MM.1S (cell line): ENCODE results near the gene FBXL19.

Experiments used
- DNase-seq: peaks from one replicate; pipeline ENCODE4 v3.0.0-alpha.2; 2015
- H2AFZ ChIP-seq: fragments of 300-600 bp; sonication (generic); 2 replicates; pipeline ENCODE4 v1.6.0; 2016; ENCODE audit warnings: antibody characterized with exemption, low read length
- H3F3A ChIP-seq: fragments of 300-600 bp; sonication (generic); 2 replicates; pipeline ENCODE4 v1.6.1; 2016; ENCODE audit warnings: mild to moderate bottlenecking, antibody characterized with exemption, low read length, moderate library complexity, mixed read lengths; ENCODE audit not compliant: insufficient read depth
- H3K27ac ChIP-seq: fragments of 300-600 bp; sonication (generic); 2 replicates; pipeline ENCODE4 v1.5.1; 2016; ENCODE audit warnings: mild to moderate bottlenecking, low read length
- H3K27me3 ChIP-seq: fragments of 300-600 bp; sonication (generic); replicated peaks from 2 replicates; pipeline ENCODE4 v1.6.0; 2016; ENCODE audit warnings: low read length; ENCODE audit not compliant: insufficient read depth
- H3K36me3 ChIP-seq: fragments of 300-600 bp; sonication (generic); replicated peaks from 2 replicates; pipeline ENCODE4 v1.6.1; 2016; ENCODE audit warnings: mild to moderate bottlenecking, low read length, mixed read lengths; ENCODE audit not compliant: insufficient read depth
- H3K4me1 ChIP-seq: fragments of 300-600 bp; sonication (generic); 2 replicates; pipeline ENCODE4 v1.6.1; 2016; ENCODE audit warnings: low read length, mixed read lengths
- H3K4me2 ChIP-seq: fragments of 300-600 bp; sonication (generic); 2 replicates; pipeline ENCODE4 v1.6.0; 2016; ENCODE audit warnings: low read depth, low read length
- H3K4me3 ChIP-seq: fragments of 300-600 bp; sonication (generic); 2 replicates; pipeline ENCODE4 v1.5.1; 2016; ENCODE audit warnings: low read length, mixed read lengths
- H3K79me2 ChIP-seq: fragments of 300-600 bp; sonication (generic); 2 replicates; pipeline ENCODE4 v1.6.1; 2016; ENCODE audit warnings: mixed run types, low read length, mixed read lengths
- H3K9ac ChIP-seq: fragments of 300-600 bp; sonication (generic); 2 replicates; pipeline ENCODE4 v1.6.1; 2016; ENCODE audit warnings: low read length, mixed read lengths
- H3K9me2 ChIP-seq: fragments of 300-600 bp; sonication (generic); replicated peaks from 2 replicates; pipeline ENCODE4 v1.6.1; 2016; ENCODE audit warnings: mild to moderate bottlenecking, low read length, mixed read lengths; ENCODE audit not compliant: insufficient read depth
- H3K9me3 ChIP-seq: fragments of 300-600 bp; sonication (generic); replicated peaks from 2 replicates; pipeline ENCODE4 v1.6.1; 2016; ENCODE audit warnings: mild to moderate bottlenecking, low read length, mixed read lengths; ENCODE audit not compliant: insufficient read depth
- H4K20me1 ChIP-seq: fragments of 300-600 bp; sonication (generic); 2 replicates; pipeline ENCODE4 v1.6.1; 2016; ENCODE audit warnings: mild to moderate bottlenecking, low read length, moderate library complexity, mixed read lengths; ENCODE audit not compliant: insufficient read depth
- CTCF ChIP-seq: fragments of 300-600 bp; sonication (generic); IDR thresholded peaks from 2 replicates; pipeline ENCODE4 v1.5.1; 2016; ENCODE audit warnings: antibody characterized with exemption, low read length, mixed read lengths
- EZH2 ChIP-seq: fragments of 300-600 bp; sonication (generic); optimal IDR thresholded peaks from 2 replicates; pipeline ENCODE3; 2017; ENCODE audit warnings: low read depth, mild to moderate bottlenecking, antibody characterized with exemption, low read length, mixed read lengths
- EZH2phosphoT487 ChIP-seq: fragments of 300-600 bp; sonication (generic); IDR thresholded peaks from 2 replicates; pipeline ENCODE4 v1.6.1; 2018; ENCODE audit warnings: antibody characterized with exemption, low read length

FBXL19 gene

GRCh38 chr16:30892670-30893416 is 30.5 kb upstream of the FBXL19 start:
- Histone ChIP-seq H3K9ac (peak overlapping the region; percentile 88), H2AFZ (peak overlapping the region; percentile 92), H3K9me3 (no peaks in the 10 kb centered on the region), H3K27me3 (no peaks in the 10 kb centered on the region), H3K27ac (no peak overlapping the region), H3K4me1 (peaks cover 14% of the 10 kb centered on the region), H3F3A (peaks cover 25% of the 10 kb centered on the region), H4K20me1 (no peaks in the 10 kb centered on the region), H3K4me2 (peak overlapping the region; percentile 100), H3K36me3 (no peaks in the 10 kb centered on the region), H3K9me2 (no peaks in the 10 kb centered on the region), H3K79me2 (no peaks in the 10 kb centered on the region), H3K4me3 (peak overlapping the region; percentile 91)
- no peak for TF ChIP-seq EZH2phosphoT487
- TF ChIP-seq EZH2, result no peak
- TF ChIP-seq CTCF, result no peak
- no peak for DNase-seq

- Histone ChIP-seq H3K79me2 (no peaks in the 10 kb centered on the region), H3K9me3 (no peaks in the 10 kb centered on the region), H3K27ac (no peak overlapping the region), H3F3A (peaks cover 25% of the 10 kb centered on the region), H3K36me3 (no peaks in the 10 kb centered on the region), H3K27me3 (no peaks in the 10 kb centered on the region), H2AFZ (peak overlapping the region; percentile 92), H3K4me3 (peak overlapping the region; percentile 91), H3K9me2 (no peaks in the 10 kb centered on the region), H3K4me2 (peak overlapping the region; percentile 100), H3K9ac (peak overlapping the region; percentile 88), H4K20me1 (no peaks in the 10 kb centered on the region), H3K4me1 (peaks cover 14% of the 10 kb centered on the region)
- TF ChIP-seq EZH2phosphoT487, result no peak
- no peak for TF ChIP-seq CTCF
- TF ChIP-seq EZH2, result no peak
- DNase-seq, result peak; percentile 25
Measured at GRCh38 chr16:30893417-30893743, 30.0 kb upstream of the FBXL19 start.

GRCh38 chr16:30893744-30894539 is 29.4 kb upstream of the FBXL19 start, which contains the start of gene BCL7C:
TSS of gene BCL7C (minus strand) at chr16:30894077. CDS start at chr16:30893944, 133 bp downstream.
- Histone ChIP-seq H3K27me3 (no peaks in the 10 kb centered on the region), H3K27ac (no peak within 1 kb of the TSS)

More at GRCh38 chr16:30893744-30894539, 29.4 kb upstream of the FBXL19 start, which contains the start of gene BCL7C:
- peaks cover 14% of the 10 kb centered on the region for H3K4me1 ChIP-seq
- H4K20me1 ChIP-seq, result no peaks in the 10 kb centered on the region
- H3K4me2 ChIP-seq, result peak within 1 kb of the TSS; percentile 100
- no peaks in the 10 kb centered on the region for H3K36me3 ChIP-seq
- H3K9me3 ChIP-seq, result no peaks in the 10 kb centered on the region
- no peaks in the 10 kb centered on the region for H3K9me2 ChIP-seq
- DNase-seq, result peak; percentile 93
- TF ChIP-seq CTCF, result peak; percentile 34
- no peak for TF ChIP-seq EZH2phosphoT487
- TF ChIP-seq EZH2, result no peak
- H2AFZ ChIP-seq, result peak within 1 kb of the TSS; percentile 92
- no peaks in the 10 kb centered on the region for H3K79me2 ChIP-seq
- H3K9ac ChIP-seq, result peak within 1 kb of the TSS; percentile 88
- peaks cover 25% of the 10 kb centered on the region for H3F3A ChIP-seq
- H3K4me3 ChIP-seq, result peak within 1 kb of the TSS; percentile 91
